Liver (tissue), 3 donors: ENCODE data around the gene UGT1A9.

Source experiments
- RAD21 ChIP-seq, 2 donors: IDR thresholded peaks; 2 replicates each; pipeline ENCODE4 v1.6.1; 2016; ENCODE audit warnings: antibody characterized with exemption in 2 of 2, mild to moderate bottlenecking in 2 of 2
- TF ChIP-seq, protein P1 (sequence below): fragments of 150-350 bp; IDR thresholded peaks from 2 replicates; pipeline ENCODE4 v1.5.1; 2017; ENCODE audit warnings: improper control_type of control experiment, low read depth, low read length; ENCODE audit not compliant: missing input control
- donor health status: healthy.
- donor health status: healthy.

DNA sequence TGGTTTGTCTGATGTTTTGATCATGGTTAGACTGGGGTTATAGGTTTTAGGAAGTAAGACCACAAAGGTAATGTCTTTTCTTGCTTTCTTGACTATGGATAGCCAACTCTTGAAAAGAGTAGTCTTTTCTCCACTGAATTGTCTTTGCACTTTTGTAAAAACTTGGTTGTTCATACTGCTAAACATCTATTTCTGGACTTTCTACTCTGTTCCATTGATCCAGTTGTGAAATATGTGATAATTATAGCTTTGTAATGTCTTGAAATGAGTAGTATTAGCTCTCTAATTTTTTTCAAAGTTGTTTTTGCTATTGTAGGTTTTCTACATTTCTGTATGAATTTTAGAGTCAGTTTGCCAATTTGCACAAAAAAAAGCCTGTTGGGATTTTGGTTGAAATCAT is 13.1 kb upstream of the UGT1A9 start:
- TF ChIP-seq RAD21 (IDR thresholded peaks at IDR 0.05) = no peak
- TF ChIP-seq, protein P1, sequence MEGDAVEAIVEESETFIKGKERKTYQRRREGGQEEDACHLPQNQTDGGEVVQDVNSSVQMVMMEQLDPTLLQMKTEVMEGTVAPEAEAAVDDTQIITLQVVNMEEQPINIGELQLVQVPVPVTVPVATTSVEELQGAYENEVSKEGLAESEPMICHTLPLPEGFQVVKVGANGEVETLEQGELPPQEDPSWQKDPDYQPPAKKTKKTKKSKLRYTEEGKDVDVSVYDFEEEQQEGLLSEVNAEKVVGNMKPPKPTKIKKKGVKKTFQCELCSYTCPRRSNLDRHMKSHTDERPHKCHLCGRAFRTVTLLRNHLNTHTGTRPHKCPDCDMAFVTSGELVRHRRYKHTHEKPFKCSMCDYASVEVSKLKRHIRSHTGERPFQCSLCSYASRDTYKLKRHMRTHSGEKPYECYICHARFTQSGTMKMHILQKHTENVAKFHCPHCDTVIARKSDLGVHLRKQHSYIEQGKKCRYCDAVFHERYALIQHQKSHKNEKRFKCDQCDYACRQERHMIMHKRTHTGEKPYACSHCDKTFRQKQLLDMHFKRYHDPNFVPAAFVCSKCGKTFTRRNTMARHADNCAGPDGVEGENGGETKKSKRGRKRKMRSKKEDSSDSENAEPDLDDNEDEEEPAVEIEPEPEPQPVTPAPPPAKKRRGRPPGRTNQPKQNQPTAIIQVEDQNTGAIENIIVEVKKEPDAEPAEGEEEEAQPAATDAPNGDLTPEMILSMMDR = no peak
